SJSA1 (cell line): ENCODE results near the gene UBXN1. TPM values are rescaled to one million over a fixed set of nuclear protein-coding genes. Genes with fewer than 3 reads are reported as not detected.
"Not testable (repeated sequence)": the region's sequence is repeated elsewhere in the genome, so short reads cannot be mapped to it uniquely, and the experiment has no call there.

Source experiments
- DNase-seq, 2 experiments: peaks; one replicate each; pipeline ENCODE4 v3.0.0-alpha.2; 2015 to 2020; ENCODE audit warnings: low spot score in 2 of 2, low read depth in 1 of 2
- H3K27ac ChIP-seq: fragments of 250-450 bp; sonication (Bioruptor Pico); 2 replicates; pipeline ENCODE4 v1.5.1; 2020; ENCODE audit warnings: mild to moderate bottlenecking, moderate library complexity
- H3K27me3 ChIP-seq: fragments of 250-450 bp; sonication (Bioruptor Pico); replicated peaks from 2 replicates; pipeline ENCODE4 v1.5.1; 2020; ENCODE audit warnings: mild to moderate bottlenecking, moderate library complexity
- H3K36me3 ChIP-seq: fragments of 250-450 bp; sonication (Bioruptor Pico); 2 replicates; pipeline ENCODE4 v1.5.1; 2020; ENCODE audit warnings: mild to moderate bottlenecking
- H3K4me1 ChIP-seq: fragments of 250-450 bp; sonication (Bioruptor Pico); replicated peaks from 2 replicates; pipeline ENCODE4 v1.6.1; 2021; ENCODE audit warnings: mild to moderate bottlenecking
- H3K4me3 ChIP-seq: fragments of 250-450 bp; sonication (Bioruptor Pico); 2 replicates; pipeline ENCODE4 v1.5.1; 2020; ENCODE audit warnings: mild to moderate bottlenecking
- H3K9me3 ChIP-seq: fragments of 250-450 bp; sonication (Bioruptor Pico); replicated peaks from 2 replicates; pipeline ENCODE4 v1.5.1; 2020; ENCODE audit warnings: mild to moderate bottlenecking
- total RNA-seq: library from RNA; depleted of rRNA; stranded (reverse); fragments of >200 nt; shearing (Covaris generic); gene quantifications from 2 replicates; pipeline ENCODE4 v1.2.3, GENCODE V29; 2014

UBXN1 gene
- total RNA-seq, 1 experiment from 2014 or later, result 162 TPM

DNA sequence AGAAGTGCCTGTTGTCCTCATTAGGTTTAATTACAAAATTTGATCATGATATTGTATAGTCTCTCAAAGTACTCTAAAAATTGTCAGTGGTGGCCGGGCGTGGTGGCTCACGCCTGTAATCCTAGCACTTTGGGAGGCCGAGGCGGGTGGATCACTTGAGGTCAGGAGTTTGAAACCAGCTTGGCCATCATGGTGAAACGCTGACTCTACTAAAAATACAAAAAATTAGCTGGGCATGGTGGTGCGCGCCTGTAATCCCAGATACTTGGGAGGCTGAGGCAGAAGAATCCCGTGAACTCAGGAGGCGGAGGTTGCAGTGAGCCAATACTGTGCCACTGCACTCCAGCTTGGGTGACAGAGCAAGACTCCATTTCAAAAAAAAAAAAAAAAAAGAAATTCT, 3.5 kb downstream of the UBXN1 start:
- H3K4me1 ChIP-seq, result peaks cover 28% of the 10 kb centered on the region
- DNase-seq, H3K27me3 ChIP-seq, H3K9me3 ChIP-seq, H3K4me3 ChIP-seq, H3K27ac ChIP-seq: not testable (repeated sequence)
- peaks cover 64% of the 10 kb centered on the region for H3K36me3 ChIP-seq

DNA sequence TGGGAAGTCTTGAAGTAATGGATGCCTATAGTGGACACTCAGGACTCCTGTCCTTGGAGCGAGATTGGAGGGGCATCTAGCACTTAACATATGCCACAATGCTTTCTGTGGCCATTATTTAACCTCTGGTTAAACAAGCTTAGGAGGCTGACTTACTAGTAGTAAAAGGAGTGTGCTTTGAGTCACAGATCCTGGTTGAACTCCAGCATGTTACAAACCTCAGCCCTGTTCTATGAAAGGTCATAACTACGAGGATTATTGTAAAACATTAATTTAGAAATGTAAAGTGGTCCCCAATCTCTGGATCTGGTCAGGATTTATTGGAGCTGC, 5.7 kb downstream of the UBXN1 start:
- H3K36me3 ChIP-seq, result peaks cover 67% of the 10 kb centered on the region
- no peaks in the 10 kb centered on the region for H3K27me3 ChIP-seq
- peaks cover 21% of the 10 kb centered on the region for H3K4me1 ChIP-seq
- H3K9me3 ChIP-seq, result no peaks in the 10 kb centered on the region
- no peak overlapping the region for H3K4me3 ChIP-seq
- no peak overlapping the region for H3K27ac ChIP-seq
- no peak for DNase-seq

DNA sequence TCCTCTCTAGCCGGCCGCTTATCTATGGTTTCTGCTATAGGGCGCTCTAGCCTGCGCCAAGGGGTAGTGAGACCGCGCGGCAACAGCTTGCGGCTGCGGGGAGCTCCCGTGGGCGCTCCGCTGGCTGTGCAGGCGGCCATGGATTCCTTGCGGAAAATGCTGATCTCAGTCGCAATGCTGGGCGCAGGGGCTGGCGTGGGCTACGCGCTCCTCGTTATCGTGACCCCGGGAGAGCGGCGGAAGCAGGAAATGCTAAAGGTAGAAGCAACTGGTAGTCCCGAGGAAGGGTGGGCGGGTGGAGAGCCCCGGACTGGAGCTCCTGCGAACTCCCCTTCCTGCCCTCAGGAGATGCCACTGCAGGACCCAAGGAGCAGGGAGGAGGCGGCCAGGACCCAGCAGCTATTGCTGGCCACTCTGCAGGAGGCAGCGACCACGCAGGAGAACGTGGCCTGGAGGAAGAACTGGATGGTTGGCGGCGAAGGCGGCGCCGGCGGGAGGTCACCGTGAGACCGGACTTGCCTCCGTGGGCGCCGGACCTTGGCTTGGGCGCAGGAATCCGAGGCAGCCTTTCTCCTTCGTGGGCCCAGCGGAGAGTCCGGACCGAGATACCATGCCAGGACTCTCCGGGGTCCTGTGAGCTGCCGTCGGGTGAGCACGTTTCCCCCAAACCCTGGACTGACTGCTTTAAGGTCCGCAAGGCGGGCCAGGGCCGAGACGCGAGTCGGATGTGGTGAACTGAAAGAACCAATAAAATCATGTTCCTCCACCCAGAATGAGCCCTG, 7.1 kb downstream of the UBXN1 start, which contains the start of the genes LBHD1 and UQCC3:
TSS of gene LBHD1 (minus strand) at position 660 of the 782 bp plus-strand sequence. CDS start 2,236 bp downstream, outside the sequence.
TSS of gene UQCC3 (plus strand) at position 66 of the 782 bp plus-strand sequence. CDS start at position 139, 73 bp downstream.
- peaks cover 67% of the 10 kb centered on the region for H3K36me3 ChIP-seq
- H3K27me3 ChIP-seq, result no peaks in the 10 kb centered on the region
- peak within 1 kb of the TSS; percentile 52 for H3K27ac ChIP-seq
- H3K4me3 ChIP-seq, result peak within 1 kb of the TSS; percentile 59
- no peaks in the 10 kb centered on the region for H3K9me3 ChIP-seq
- peaks cover 20% of the 10 kb centered on the region for H3K4me1 ChIP-seq
- DNase-seq, result peak; percentile 90 to 95

DNA sequence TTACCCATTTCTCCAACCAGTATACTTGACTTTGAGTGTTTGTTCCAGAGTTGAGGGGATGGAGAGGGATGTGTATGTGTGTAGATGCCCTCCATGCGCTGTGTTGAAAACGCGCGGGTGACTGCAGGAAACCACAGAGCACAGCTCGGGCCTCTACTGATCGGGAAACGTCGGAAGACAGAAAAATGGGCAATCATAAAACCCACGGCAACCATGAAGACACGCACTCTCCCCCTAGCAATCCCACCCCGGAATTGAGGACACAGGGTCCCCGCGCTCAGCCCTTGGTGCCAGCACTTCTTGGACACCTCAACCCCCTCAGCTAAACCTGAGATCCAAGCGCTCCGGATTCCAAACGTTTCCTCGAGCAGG, 7.7 kb downstream of the UBXN1 start:
- Histone ChIP-seq H3K9me3 (no peaks in the 10 kb centered on the region), H3K36me3 (peaks cover 67% of the 10 kb centered on the region), H3K4me1 (peaks cover 26% of the 10 kb centered on the region), H3K27me3 (no peaks in the 10 kb centered on the region), H3K4me3 (peak overlapping the region; percentile 59), H3K27ac (peak overlapping the region; percentile 52)
- no peak for DNase-seq

DNA sequence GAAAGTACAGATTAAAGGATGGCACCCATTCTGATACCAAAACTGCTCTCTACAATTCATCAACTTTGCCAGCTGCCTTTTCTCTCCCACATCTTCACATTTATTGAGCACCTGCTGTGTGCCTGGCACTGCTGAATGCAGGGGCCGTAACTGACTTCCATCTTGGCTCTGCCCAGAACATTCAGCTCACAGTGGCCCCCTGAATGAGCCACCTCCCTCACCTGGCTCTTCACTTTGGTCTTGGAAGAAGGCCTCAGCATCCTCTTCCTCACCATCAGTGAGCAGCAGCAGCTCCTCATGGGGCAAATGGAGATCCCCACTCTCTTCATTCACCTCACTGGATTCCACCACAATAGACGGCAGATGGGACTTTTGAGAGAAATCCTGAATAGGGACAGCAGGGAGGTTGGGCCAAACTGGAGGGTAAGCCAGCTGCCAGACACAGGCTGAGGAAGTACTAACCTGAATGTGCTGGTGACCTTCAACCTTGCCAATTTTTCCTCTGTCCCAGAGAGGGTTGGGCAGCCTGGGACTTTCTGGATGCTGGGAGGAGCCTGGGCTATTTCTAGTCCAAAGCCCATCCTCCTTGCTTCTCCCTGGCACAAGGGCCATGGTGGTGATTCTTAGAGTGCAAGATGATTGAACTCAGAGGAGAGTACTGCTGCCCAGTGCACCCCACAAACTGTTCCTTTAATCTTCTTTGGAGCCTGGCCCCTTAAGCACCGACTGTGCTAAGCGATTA, 9.3 kb downstream of the UBXN1 start:
- DNase-seq, result no peak
- Histone ChIP-seq H3K4me3 (no peak overlapping the region), H3K9me3 (no peaks in the 10 kb centered on the region; the same call in 1 of the 2 replicates), H3K27me3 (no peaks in the 10 kb centered on the region), H3K36me3 (peaks cover 65% of the 10 kb centered on the region), H3K4me1 (peaks cover 30% of the 10 kb centered on the region), H3K27ac (no peak overlapping the region)

DNA sequence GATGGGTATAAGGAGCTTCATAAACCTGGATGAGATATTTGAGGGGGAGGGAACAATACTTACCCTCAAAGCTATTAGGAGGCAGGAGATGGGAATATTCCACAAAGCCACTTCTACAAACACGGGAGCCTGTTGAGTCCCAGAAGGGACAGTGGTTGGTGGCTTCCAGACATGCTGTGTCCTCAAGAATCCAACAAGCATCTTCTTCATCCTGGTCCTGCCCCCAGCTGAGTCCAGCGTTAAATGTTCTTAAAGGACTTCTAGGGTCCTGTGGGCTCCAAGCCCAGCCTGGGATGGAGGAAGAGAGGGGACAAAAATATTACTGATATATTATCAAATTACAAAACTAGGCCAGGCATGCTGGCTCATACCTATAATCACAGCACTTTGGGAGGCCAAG, 11.4 kb downstream of the UBXN1 start:
- Histone ChIP-seq H3K27ac (no peak overlapping the region), H3K4me1 (peaks cover 24% of the 10 kb centered on the region), H3K36me3 (peaks cover 53% of the 10 kb centered on the region), H3K27me3 (no peaks in the 10 kb centered on the region), H3K4me3 (no peak overlapping the region), H3K9me3 (no peaks in the 10 kb centered on the region; the same call in 1 of the 2 replicates)
- no peak for DNase-seq

DNA sequence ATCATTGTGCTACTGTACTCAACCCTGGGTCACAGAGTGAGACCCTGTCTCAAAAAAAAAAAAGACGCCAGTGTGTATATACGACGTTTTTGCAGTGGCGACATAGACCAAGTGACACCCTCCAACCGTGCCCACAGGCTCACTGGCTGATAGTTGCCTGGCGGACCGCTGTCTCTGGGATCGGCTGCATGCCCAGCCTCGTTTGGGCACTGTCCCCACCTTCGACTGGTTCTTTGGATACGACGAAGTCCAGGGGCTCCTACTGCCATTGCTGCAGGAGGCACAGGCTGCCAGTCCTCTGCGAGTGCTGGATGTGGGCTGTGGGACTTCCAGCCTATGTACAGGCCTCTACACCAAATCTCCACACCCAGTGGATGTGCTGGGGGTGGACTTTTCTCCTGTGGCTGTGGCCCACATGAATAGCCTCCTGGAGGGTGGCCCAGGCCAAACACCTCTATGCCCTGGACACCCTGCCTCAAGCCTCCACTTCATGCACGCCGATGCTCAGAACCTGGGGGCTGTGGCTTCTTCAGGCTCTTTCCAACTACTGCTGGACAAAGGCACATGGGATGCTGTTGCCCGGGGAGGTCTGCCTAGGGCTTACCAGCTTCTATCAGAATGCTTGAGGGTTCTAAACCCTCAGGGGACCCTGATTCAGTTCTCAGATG, 12.5 kb downstream of the UBXN1 start:
- no peaks in the 10 kb centered on the region; the same call in 1 of the 2 replicates for H3K9me3 ChIP-seq
- 0 out of 2 replicates have a peak overlapping the region, but pooled peaks have one; percentile 37 for H3K27ac ChIP-seq
- H3K36me3 ChIP-seq, result peaks cover 54% of the 10 kb centered on the region
- H3K4me1 ChIP-seq, result peaks cover 23% of the 10 kb centered on the region
- no peak for DNase-seq
- H3K27me3 ChIP-seq, result no peaks in the 10 kb centered on the region
- peak overlapping the region; percentile 61 for H3K4me3 ChIP-seq

DNA sequence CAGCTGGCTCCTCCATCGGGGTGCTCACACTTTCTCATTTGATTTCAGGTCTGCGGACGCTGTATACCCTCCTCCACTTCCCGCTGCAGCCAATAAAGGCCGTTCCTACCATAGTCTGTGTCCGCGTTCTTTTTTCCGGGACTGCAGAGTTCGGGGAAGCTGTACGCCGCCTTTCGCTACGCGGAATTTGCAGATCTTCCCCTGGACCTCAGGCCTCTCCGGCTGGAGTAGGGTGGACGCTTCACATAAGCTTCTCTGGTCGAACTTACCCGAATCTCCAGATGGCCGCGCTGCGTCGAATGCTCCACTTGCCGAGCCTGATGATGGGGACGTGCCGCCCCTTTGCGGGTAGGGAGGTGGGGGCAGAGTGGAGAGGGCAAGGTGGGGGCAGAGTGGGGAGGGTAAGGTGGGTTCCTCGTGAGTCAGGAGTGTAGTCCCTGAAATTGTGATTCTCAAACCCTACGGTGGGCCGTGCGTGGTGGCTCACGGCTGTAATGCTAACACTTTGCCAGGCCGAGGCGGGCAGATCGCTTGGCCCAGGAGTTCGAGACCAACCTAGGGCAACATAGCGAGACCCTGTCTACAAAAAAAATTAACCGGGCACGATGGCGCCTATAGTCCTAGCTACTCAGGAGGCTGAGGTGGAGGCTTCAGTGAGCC, 13.1 kb downstream of the UBXN1 start:
- Histone ChIP-seq H3K4me1 (peaks cover 18% of the 10 kb centered on the region), H3K4me3 (peak overlapping the region; percentile 61), H3K27ac (peak overlapping the region; percentile 37), H3K36me3 (peaks cover 60% of the 10 kb centered on the region), H3K9me3 (no peaks in the 10 kb centered on the region; the same call in 1 of the 2 replicates), H3K27me3 (no peaks in the 10 kb centered on the region)
- peak in 1 of 2 experiments; percentile 70 for DNase-seq

DNA sequence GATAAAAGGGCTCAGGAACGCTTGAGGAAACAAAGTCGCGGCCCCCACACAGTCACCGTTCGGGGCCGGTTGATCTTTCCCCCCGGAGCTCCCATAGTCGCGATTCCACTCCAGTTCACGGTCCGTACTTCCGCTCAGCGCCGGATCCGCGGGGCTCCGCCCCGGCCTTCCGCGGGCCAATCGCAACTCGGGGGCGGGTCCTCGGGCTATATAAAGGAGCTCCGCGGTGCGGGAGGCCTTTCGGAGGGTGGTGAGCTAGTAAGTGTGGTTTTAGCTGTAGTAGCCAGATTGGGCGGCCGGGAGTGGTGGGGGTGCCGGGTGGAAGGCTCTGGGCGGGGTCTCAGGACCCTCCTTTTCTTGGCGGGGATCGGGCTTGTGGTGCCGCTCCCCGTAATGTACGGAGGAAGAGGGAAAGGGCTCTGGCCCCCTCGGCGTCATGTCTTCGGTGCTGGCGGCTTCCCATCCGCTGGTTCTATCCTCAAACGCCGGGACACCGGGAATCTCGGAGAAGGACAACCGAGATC, 13.7 kb downstream of the UBXN1 start, which contains the start of the genes C11orf98 and CSKMT:
TSS of gene C11orf98 (minus strand) at position 136 of the 524 bp plus-strand sequence. CDS start at position 95, 41 bp downstream.
TSS of gene CSKMT (plus strand) at position 238 of the 524 bp plus-strand sequence. CDS start 568 bp downstream, outside the sequence.
- Histone ChIP-seq H3K4me1 (peaks cover 14% of the 10 kb centered on the region), H3K36me3 (peaks cover 60% of the 10 kb centered on the region), H3K27me3 (no peaks in the 10 kb centered on the region), H3K4me3 (peak within 1 kb of the TSS; percentile 61), H3K27ac (peak within 1 kb of the TSS; percentile 37), H3K9me3 (no peaks in the 10 kb centered on the region; the same call in 1 of the 2 replicates)
- peak; percentile 98 to 99 for DNase-seq

DNA sequence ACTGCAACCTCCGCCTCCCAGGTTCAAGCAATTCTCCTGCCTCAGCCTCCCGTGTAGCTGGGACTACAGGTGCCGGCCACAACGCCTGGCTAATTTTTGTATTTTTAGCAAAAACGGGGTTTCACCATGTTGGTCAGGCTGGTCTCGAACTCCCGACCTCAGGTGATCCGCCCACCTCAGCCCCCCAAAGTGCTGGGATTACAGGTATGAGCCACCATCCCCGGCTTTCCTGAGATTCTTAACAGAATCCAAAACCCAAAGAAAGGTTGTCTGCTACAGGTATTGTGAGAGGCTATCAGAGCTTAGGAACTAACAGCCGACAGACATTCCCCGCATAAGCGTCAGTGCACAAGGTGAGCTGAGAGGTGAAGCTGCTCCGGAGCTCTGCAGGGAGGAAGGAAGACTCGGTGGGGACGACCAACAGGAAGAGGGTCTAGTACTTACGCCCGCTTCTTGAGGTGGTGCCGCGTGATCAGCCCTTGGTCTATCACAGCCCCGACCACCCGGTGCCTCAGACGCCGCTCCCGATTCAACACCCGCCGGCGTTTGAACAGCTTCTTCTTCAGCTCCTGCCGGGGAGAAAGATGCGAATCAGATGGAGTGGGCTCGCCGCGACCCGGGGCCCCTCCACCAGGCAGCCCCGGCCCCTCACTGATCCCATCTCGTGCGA, 14.3 kb downstream of the UBXN1 start:
- peak overlapping the region; percentile 37 for H3K27ac ChIP-seq
- peak in 1 of 2 experiments; percentile 69 for DNase-seq

DNA sequence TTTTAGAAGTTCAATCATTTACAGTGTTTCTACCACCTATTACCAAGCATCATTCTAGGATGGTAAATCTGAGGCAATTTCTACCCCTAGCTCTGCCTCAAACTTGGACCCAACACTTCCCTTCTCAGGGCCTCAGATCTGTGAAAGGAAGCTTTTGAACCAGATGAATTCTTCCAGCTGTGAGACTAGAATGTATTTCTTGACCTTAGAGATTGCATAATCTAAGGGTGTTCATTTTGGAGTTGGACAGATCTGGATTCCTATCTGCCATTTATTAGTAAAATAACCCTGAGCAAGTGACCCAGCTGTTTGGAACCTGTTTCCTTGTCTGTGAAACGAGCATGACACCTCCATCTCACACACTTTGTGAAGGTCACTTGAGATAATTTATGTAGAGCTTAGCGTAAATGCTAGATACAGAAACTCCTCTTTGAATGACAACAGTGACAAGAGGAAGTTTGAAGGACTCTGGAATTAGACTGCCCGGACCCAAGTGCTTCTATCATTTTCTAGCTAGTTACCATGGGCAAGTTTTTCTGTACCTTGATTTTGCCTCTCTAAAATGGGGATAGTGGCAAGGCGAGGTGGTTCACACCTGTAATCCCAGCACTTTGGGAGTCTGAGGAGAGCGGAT, 22.0 kb downstream of the UBXN1 start:
- DNase-seq, result no peak
- peaks cover 7% of the 10 kb centered on the region for H3K4me1 ChIP-seq
- H3K9me3 ChIP-seq, result no peaks in the 10 kb centered on the region; the same call in 1 of the 2 replicates
- H3K27ac ChIP-seq, result no peak overlapping the region
- H3K27me3 ChIP-seq, result no peaks in the 10 kb centered on the region
- H3K36me3 ChIP-seq, result peaks cover 16% of the 10 kb centered on the region
- H3K4me3 ChIP-seq, result no peak overlapping the region

More for the DNA sequence above, 14.3 kb downstream of the UBXN1 start:
- Histone ChIP-seq H3K27me3 (no peaks in the 10 kb centered on the region), H3K4me3 (peak overlapping the region; percentile 61), H3K36me3 (peaks cover 56% of the 10 kb centered on the region), H3K4me1 (peaks cover 14% of the 10 kb centered on the region), H3K9me3 (no peaks in the 10 kb centered on the region; the same call in 1 of the 2 replicates)

DNA sequence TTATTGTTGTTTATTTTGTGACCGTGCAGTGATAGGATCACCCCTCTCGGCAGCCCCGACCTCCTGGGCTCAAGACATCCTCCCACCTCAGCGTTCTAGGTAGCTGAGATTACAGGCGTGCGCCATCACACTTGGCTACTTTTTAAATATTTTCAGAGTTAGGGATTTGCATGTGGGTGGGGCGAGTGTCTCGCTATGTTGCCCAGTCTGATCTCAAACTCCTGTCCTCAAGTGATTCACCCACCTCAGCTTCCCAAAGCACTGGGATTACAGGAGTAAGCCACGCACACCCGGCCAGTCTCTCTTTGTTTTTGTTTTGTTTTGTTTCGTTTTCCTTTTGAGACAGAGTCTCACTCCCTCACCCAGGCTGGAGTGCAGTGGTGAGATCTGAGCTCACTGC, 24.6 kb downstream of the UBXN1 start:
- H3K27ac ChIP-seq, result no peak overlapping the region
- no peaks in the 10 kb centered on the region; the same call in 1 of the 2 replicates for H3K9me3 ChIP-seq
- H3K4me3 ChIP-seq, result no peak overlapping the region
- peaks cover 7% of the 10 kb centered on the region for H3K4me1 ChIP-seq
- no peak for DNase-seq
- no peaks in the 10 kb centered on the region for H3K27me3 ChIP-seq
- H3K36me3 ChIP-seq, result peaks cover 16% of the 10 kb centered on the region
